ENCODE data around the gene ZMYM5. TPM values are rescaled to one million over a fixed set of nuclear protein-coding genes. Genes with fewer than 3 reads are reported as not detected.
"Not testable (repeated sequence)": the region's sequence is repeated elsewhere in the genome, so short reads cannot be mapped to it uniquely, and the experiment has no call there.

ZMYM5 gene
- total RNA-seq = 22.0 to 23.9 TPM (median 22.5 TPM) in 3 replicates

DNA sequence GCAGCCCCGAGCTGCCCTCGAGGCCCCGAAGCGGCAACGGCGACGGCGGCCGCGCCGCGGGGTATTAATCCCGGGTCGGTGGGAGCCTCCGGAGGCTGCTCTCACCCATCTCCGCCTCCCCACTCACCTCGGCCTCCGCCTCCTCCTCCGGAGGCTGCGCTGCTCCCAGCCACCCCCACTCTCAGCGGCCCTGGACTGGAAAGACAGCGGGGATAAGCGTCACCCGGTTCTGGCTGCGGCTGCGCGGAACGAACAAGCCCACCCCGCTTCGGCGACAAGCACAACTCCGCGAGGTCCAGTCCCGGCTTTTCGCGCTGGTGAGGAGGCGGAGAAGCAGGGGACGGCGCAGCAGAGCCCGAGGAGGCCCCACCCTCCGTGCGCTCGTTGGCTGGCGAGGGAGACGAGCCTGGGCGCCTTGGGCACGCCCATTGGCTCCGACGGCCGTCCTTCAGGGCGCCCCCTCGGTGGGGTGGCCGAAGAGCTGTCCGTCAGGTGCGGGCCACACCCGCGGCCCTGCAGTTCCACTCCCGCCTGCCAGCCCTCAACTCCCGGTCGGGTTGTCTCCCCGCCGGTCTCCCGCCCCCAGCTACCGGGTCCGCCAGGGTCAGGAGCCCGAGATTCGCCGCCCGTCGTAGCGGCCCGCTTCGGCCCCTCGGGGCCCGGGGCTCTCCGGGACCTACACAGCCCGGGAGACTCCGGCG is at the start of gene ZMYM5:
TSS of gene ZMYM5 (minus strand) at position 327 of the 701 bp plus-strand sequence. CDS start 11,469 bp downstream, outside the sequence.
- TF ChIP-seq CTCF (IDR thresholded peaks at IDR 0.05; ENCODE audit: unreplicated experiment) = no peak
- H3K27me3 Mint-ChIP-seq (ENCODE audit: low read depth) = no peaks in the 10 kb centered on the region
- peaks cover 34% of the 10 kb centered on the region for H3K4me1 Mint-ChIP-seq
- peak; percentile 98 for DNase-seq (ENCODE audit: low spot score in 2 of 2, unreplicated experiment in 2 of 2)
- H3K27ac Mint-ChIP-seq = peak within 1 kb of the TSS; percentile 99
- H3K9me3 Mint-ChIP-seq = no peaks in the 10 kb centered on the region
- peak within 1 kb of the TSS; percentile 98 for H3K4me3 Mint-ChIP-seq
- peaks cover 7% of the 10 kb centered on the region for H3K36me3 Mint-ChIP-seq

GRCh38 chr13:19910336-19911072 is 47.1 kb upstream of the ZMYM5 start:
- no peak for TF ChIP-seq CTCF (IDR thresholded peaks at IDR 0.05; ENCODE audit: unreplicated experiment)
- no peak overlapping the region for H3K27ac Mint-ChIP-seq
- DNase-seq (ENCODE audit: low spot score in 2 of 2, unreplicated experiment in 2 of 2) = no peak

DNA sequence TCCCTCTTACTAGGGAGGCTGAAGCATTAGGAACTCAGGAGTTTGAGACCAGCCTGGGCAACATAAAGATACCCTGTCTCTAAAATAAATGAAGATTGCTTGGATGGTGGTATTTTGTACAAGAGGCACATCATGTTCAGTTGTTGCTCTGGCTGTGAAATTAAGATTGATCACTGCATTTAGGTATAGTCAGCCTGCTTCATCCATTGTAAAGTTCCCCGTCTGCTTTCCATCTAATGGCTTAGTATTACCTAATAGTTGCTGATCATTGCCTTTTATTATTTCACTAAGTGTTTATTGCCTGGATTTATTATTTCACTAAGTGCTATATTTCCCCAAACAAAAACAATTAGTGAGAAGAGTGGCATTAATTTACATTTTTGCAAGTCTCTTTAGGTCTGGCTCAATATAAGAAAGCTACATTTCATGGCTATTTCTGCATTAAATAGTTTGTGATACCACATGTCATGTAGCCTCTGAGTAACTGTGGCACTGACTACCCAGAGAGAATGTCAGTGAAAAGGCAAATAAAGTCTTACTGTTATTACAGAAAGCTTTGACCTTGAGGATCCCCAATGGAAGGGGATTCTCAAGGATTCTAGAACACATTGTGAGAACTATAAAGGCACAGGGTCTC is 45.0 kb upstream of the ZMYM5 start:
- no peaks in the 10 kb centered on the region for H3K36me3 Mint-ChIP-seq

More at GRCh38 chr13:19910336-19911072, 47.1 kb upstream of the ZMYM5 start:
- Mint-ChIP-seq H3K9me3 (no peaks in the 10 kb centered on the region), H3K36me3 (no peaks in the 10 kb centered on the region), H3K27me3 (ENCODE audit: low read depth) (no peaks in the 10 kb centered on the region), H3K4me1 (no peaks in the 10 kb centered on the region), H3K4me3 (no peak overlapping the region)

GRCh38 chr13:19905487-19906195 is 42.2 kb upstream of the ZMYM5 start:
- H3K4me1 Mint-ChIP-seq; H3K4me3 Mint-ChIP-seq; H3K36me3 Mint-ChIP-seq; DNase-seq (ENCODE audit: low spot score in 2 of 2, unreplicated experiment in 2 of 2); H3K27ac Mint-ChIP-seq; H3K9me3 Mint-ChIP-seq; H3K27me3 Mint-ChIP-seq (ENCODE audit: low read depth): not testable (repeated sequence)

More for the DNA sequence above, 45.0 kb upstream of the ZMYM5 start:
- H3K4me1 Mint-ChIP-seq = no peaks in the 10 kb centered on the region
- H3K27me3 Mint-ChIP-seq (ENCODE audit: low read depth) = no peaks in the 10 kb centered on the region
- no peak overlapping the region for H3K4me3 Mint-ChIP-seq
- DNase-seq (ENCODE audit: low spot score in 2 of 2, unreplicated experiment in 2 of 2) = no peak
- no peaks in the 10 kb centered on the region for H3K9me3 Mint-ChIP-seq
- H3K27ac Mint-ChIP-seq = no peak overlapping the region
- no peak for TF ChIP-seq CTCF (IDR thresholded peaks at IDR 0.05; ENCODE audit: unreplicated experiment)

GRCh38 chr13:19890030-19890429 is 26.6 kb upstream of the ZMYM5 start:
- Mint-ChIP-seq H3K9me3 (no peaks in the 10 kb centered on the region), H3K36me3 (no peaks in the 10 kb centered on the region), H3K27me3 (ENCODE audit: low read depth) (no peaks in the 10 kb centered on the region), H3K27ac (no peak overlapping the region), H3K4me3 (no peak overlapping the region), H3K4me1 (no peaks in the 10 kb centered on the region)
- TF ChIP-seq CTCF (IDR thresholded peaks at IDR 0.05; ENCODE audit: unreplicated experiment) = no peak
- no peak for DNase-seq (ENCODE audit: low spot score in 2 of 2, unreplicated experiment in 2 of 2)
